Rectal smooth muscle tissue (tissue), 1 donor: ENCODE data around the gene MSX1.

Source experiments
- H3K27ac ChIP-seq: one replicate; pipeline ENCODE4 v1.7.0; 2013; ENCODE audit warnings: low read depth, low read length, inconsistent platforms
- H3K27me3 ChIP-seq: one replicate; pipeline ENCODE4 v1.7.0; 2013; ENCODE audit warnings: low read length; ENCODE audit not compliant: control insufficient read depth, insufficient read depth
- H3K36me3 ChIP-seq: one replicate; pipeline ENCODE4 v1.7.0; 2013; ENCODE audit warnings: low read length; ENCODE audit not compliant: control insufficient read depth, insufficient read depth
- H3K4me1 ChIP-seq: one replicate; pipeline ENCODE4 v1.7.0; 2013; ENCODE audit warnings: low read length; ENCODE audit not compliant: control insufficient read depth, insufficient read depth
- H3K4me3 ChIP-seq: one replicate; pipeline ENCODE4 v1.7.0; 2013; ENCODE audit warnings: low read length
- H3K9ac ChIP-seq: one replicate; pipeline ENCODE4 v1.7.0; 2013; ENCODE audit warnings: low read length

Gene MSX1

GRCh38 chr4:4884611-4885010 is 25.1 kb downstream of the MSX1 start:
- Histone ChIP-seq H3K36me3 (no peaks in the 10 kb centered on the region), H3K4me3 (no peak overlapping the region), H3K27ac (no peak overlapping the region), H3K9ac (no peak overlapping the region), H3K4me1 (no peaks in the 10 kb centered on the region), H3K27me3 (no peaks in the 10 kb centered on the region)

GRCh38 chr4:4887426-4887825 is 28.0 kb downstream of the MSX1 start:
- no peak overlapping the region for H3K27ac ChIP-seq
- no peaks in the 10 kb centered on the region for H3K4me1 ChIP-seq
- no peak overlapping the region for H3K9ac ChIP-seq
- H3K27me3 ChIP-seq = no peaks in the 10 kb centered on the region
- H3K36me3 ChIP-seq = no peaks in the 10 kb centered on the region
- no peak overlapping the region for H3K4me3 ChIP-seq

DNA sequence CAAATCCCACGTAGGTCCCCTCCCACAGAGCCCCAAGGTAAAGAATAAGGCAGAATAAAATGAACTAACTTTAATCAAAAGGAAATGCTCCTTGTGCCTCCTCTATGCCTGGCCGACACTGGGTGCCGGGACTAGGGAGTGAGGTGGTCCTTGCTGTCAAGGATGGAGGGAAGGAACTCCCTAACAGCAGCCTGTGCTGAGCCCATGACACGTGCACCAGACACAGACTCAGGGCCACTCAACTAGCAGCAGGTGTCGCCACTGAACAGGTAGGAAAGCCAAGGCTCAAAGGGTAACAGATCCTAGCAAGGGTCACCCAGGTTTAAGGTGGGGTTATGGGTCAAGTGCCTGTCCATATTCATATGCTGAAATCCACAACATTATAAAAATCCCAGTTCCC is 29.2 kb downstream of the MSX1 start:
- Histone ChIP-seq H3K27ac (no peak overlapping the region), H3K4me1 (no peaks in the 10 kb centered on the region), H3K36me3 (no peaks in the 10 kb centered on the region), H3K9ac (no peak overlapping the region), H3K4me3 (no peak overlapping the region), H3K27me3 (no peaks in the 10 kb centered on the region)

DNA sequence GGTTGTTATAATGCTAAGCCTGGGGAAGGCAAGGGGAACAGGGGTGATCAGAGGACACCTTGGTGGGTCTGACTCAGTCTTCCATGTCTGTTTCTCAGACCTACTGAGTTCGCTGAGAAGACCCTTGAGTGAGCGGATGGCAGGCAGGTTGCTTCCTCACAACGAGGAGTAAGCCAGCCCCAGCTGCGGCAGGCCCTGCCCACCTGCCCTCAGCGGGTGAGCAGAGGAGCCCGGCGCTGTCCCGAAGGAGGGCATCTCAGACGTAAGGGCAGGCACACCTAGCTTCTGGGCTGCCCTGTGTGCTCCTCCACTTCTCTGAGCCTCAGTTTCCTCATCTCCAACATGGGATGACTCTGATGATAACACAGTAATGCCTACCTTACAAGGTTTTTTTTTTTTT is 30.3 kb downstream of the MSX1 start:
- no peak overlapping the region for H3K9ac ChIP-seq
- H3K27me3 ChIP-seq = no peaks in the 10 kb centered on the region
- no peaks in the 10 kb centered on the region for H3K4me1 ChIP-seq
- H3K4me3 ChIP-seq = no peak overlapping the region
- no peaks in the 10 kb centered on the region for H3K36me3 ChIP-seq
- H3K27ac ChIP-seq = no peak overlapping the region

DNA sequence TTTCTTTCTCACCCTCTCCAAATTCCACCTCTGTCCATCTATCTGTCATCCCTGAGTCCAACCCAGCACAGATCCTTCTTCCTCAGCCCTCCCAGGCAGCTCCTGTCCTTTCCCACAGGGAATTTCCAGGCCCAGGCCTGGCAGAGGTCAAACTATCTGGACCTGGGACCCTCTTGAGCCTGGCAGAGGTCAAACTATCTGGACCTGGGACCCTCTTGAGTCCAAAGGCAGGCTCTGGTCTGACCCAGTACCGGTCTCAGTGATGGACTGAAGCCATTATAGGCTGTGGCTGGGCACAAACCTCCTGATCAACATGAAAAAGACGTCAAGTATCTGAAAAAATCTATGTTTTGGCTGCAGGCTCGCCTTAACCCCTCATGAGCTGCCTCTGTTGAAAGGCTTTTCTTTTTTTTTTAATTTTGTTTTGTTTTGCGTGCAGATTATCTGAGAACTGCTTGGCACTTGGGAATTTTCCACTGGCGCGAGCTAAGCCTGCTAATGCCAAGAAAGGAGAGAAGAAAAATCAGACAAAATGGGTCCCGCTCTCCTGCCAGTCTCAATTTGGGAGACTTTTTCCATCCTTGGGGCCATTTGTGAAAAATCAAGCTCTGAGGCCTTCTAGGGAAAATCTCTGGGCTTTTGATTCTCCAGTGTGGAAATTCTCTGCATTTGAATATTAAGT is 31.2 kb downstream of the MSX1 start:
- no peaks in the 10 kb centered on the region for H3K27me3 ChIP-seq
- no peak overlapping the region for H3K4me3 ChIP-seq
- no peak overlapping the region for H3K27ac ChIP-seq
- H3K4me1 ChIP-seq = no peaks in the 10 kb centered on the region
- H3K36me3 ChIP-seq = no peaks in the 10 kb centered on the region
- H3K9ac ChIP-seq = no peak overlapping the region

DNA sequence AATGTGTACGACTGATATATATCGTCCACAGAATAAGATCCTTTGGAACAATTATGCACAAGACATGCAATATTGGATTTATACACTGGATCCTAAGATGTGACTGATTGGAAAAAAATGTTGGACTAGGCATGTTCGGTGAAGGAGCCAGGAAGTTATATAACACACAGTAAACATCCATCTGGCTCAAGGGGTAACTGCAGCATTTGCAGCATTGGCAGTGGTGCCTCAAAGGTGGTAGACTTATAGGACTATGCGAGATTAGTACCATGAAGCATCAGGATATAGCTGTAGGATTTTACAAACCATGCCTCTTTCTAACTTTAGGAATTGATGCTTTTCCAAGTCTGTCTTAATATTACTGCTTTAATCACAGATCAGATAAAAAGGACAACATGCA is 34.3 kb downstream of the MSX1 start:
- Histone ChIP-seq H3K36me3 (no peaks in the 10 kb centered on the region), H3K27ac (no peak overlapping the region), H3K4me3 (no peak overlapping the region), H3K4me1 (no peaks in the 10 kb centered on the region), H3K27me3 (no peaks in the 10 kb centered on the region), H3K9ac (no peak overlapping the region)

- H3K4me1 ChIP-seq = no peaks in the 10 kb centered on the region
- H3K27me3 ChIP-seq = no peaks in the 10 kb centered on the region
- H3K9ac ChIP-seq = no peak overlapping the region
- no peaks in the 10 kb centered on the region for H3K36me3 ChIP-seq
- no peak overlapping the region for H3K4me3 ChIP-seq
- H3K27ac ChIP-seq = no peak overlapping the region
Observed at GRCh38 chr4:4899202-4899925, 39.9 kb downstream of the MSX1 start.

DNA sequence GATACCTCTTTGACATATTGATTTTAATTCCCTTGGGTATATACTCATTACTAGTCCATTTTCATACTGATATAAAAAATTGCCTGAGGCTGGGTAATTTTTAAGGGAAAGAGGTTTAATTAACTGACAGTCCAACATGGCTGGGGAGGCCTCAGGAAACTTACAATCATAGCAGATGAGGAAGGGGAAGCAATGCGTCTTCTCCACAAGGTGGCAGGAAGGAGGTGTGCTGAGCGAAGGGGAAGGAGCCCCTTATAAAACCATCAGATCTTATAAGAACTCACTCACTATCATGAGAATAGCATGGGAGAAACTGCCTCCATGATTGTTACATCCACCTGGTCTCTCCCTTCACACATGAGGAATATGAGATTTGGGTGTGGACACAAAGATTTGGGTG is 42.4 kb downstream of the MSX1 start:
- Histone ChIP-seq H3K4me3 (no peak overlapping the region), H3K4me1 (no peaks in the 10 kb centered on the region), H3K27me3 (no peaks in the 10 kb centered on the region), H3K27ac (no peak overlapping the region), H3K9ac (no peak overlapping the region), H3K36me3 (no peaks in the 10 kb centered on the region)

- no peak overlapping the region for H3K4me3 ChIP-seq
- H3K27me3 ChIP-seq = no peaks in the 10 kb centered on the region
- no peak overlapping the region for H3K27ac ChIP-seq
- no peaks in the 10 kb centered on the region for H3K36me3 ChIP-seq
- no peaks in the 10 kb centered on the region for H3K4me1 ChIP-seq
- no peak overlapping the region for H3K9ac ChIP-seq
Observed at GRCh38 chr4:4912155-4912554, 52.7 kb downstream of the MSX1 start.

DNA sequence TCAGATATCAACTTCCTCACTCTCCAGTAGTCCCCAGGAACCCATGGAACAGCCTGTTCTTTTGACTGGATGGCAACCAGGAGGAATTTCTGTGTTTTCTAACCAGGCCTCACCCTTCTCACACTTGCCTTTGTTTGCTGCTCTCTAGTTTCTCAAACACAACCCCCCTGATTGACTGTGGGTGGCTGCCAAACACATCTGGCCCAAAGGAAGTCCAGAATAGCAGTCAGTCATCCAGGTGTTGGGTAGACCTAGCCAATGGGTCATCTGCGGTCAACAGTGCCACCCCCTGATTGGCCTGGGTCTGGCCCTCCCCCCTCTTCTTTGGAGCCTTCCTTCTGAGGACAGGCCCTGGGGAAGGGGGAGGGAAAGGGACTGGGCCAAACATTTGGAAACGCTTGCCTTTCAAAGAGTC is 53.7 kb downstream of the MSX1 start:
- H3K27me3 ChIP-seq = no peaks in the 10 kb centered on the region
- H3K9ac ChIP-seq = no peak overlapping the region
- no peaks in the 10 kb centered on the region for H3K4me1 ChIP-seq
- no peak overlapping the region for H3K4me3 ChIP-seq
- H3K27ac ChIP-seq = no peak overlapping the region
- H3K36me3 ChIP-seq = no peaks in the 10 kb centered on the region
